HCT116 (cell line): ENCODE measurements around the gene TCIRG1.

Experiments used
- CTCF ChIP-seq, 3 experiments: fragments of 200-600 bp in 1 of 3; sonication (generic) in 1 of 3; IDR thresholded peaks in 2 of 3; conservative IDR thresholded peaks in 1 of 3; 2 replicates each; pipeline ENCODE4 v1.5.1; 2012 to 2017; ENCODE audit warnings: low read depth in 2 of 3, low read length in 2 of 3, antibody characterized with exemption in 1 of 3, borderline replicate concordance in 1 of 3, control low read depth in 1 of 3, mild to moderate bottlenecking in 1 of 3, mixed read lengths in 1 of 3, mixed run types in 1 of 3, moderate library complexity in 1 of 3; ENCODE audit not compliant: insufficient read depth in 1 of 3
- ELF1 ChIP-seq: IDR thresholded peaks from 2 replicates; pipeline ENCODE4 v1.6.1; 2012; ENCODE audit warnings: low read depth, borderline replicate concordance
- EZH2 ChIP-seq: fragments of 200-600 bp; sonication (generic); IDR thresholded peaks from 2 replicates; pipeline ENCODE4 v1.6.1; 2017; ENCODE audit warnings: antibody characterized with exemption, mixed run types
- EZH2phosphoT487 ChIP-seq: fragments of 200-600 bp; IDR thresholded peaks from 2 replicates; pipeline ENCODE4 v1.6.1; 2018; ENCODE audit warnings: antibody characterized with exemption, borderline replicate concordance
- MAX ChIP-seq: IDR thresholded peaks from 2 replicates; pipeline ENCODE4 v1.6.1; 2012
- POLR2A ChIP-seq: IDR thresholded peaks from 2 replicates; pipeline ENCODE4 v1.7.0; 2011; ENCODE audit warnings: borderline replicate concordance; ENCODE audit not compliant: insufficient read depth, insufficient read length; ENCODE audit errors: extremely low read depth
- POLR2AphosphoS5 ChIP-seq: IDR thresholded peaks from 2 replicates; pipeline ENCODE4 v1.6.1; 2011; ENCODE audit warnings: mild to moderate bottlenecking, low read depth, low read length, moderate library complexity
- RAD21 ChIP-seq: IDR thresholded peaks from 2 replicates; pipeline ENCODE4 v1.6.1; 2012; ENCODE audit warnings: low read depth, mild to moderate bottlenecking
- REST ChIP-seq: IDR thresholded peaks from 2 replicates; pipeline ENCODE4 v1.6.1; 2012; ENCODE audit warnings: low read depth
- SIN3A ChIP-seq: IDR thresholded peaks from 2 replicates; pipeline ENCODE4 v1.6.1; 2012; ENCODE audit warnings: low read depth
- TCF7L2 ChIP-seq: IDR thresholded peaks from 2 replicates; pipeline ENCODE4 v1.7.0; 2011; ENCODE audit warnings: borderline replicate concordance, inconsistent platforms; ENCODE audit not compliant: insufficient read depth, insufficient read length; ENCODE audit errors: extremely low read depth
- ZNF274 ChIP-seq: fragments of 200-500 bp; sonication (Bioruptor generic); IDR thresholded peaks from 2 replicates; pipeline ENCODE4 v1.6.1; 2014; ENCODE audit warnings: mild to moderate bottlenecking, low read depth, low read length, inconsistent platforms

DNA sequence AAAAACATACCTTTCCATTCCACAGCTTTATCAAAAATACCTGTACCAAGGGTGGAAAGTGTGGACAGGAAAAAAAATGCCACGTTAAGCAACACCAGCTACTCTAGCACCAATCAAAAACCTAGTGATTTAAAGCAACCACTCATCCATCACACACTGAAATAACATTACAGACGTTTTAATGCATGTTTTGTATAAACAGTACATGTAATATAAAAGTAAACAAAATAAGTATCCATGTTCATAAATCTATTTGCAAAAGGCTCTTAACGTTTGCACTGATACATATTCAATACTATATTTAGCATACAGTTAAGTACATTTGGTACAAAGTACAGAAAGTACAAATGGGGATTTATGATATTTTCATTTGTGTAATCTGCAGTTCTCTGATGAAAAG is 43.7 kb downstream of the TCIRG1 start:
- no peak for TF ChIP-seq CTCF (IDR thresholded peaks at IDR 0.05 in 2 of 3, conservative IDR thresholded peaks at IDR 0.05 in 1 of 3; ENCODE audit: borderline replicate concordance in 1 of 3, insufficient read depth in 1 of 3, low read depth in 2 of 3, low read length in 2 of 3)
- no peak for TF ChIP-seq POLR2AphosphoS5
- no peak for TF ChIP-seq POLR2A
- TF ChIP-seq MAX: no peak
- no peak for TF ChIP-seq REST
- TF ChIP-seq RAD21: no peak
- TF ChIP-seq EZH2: no peak
- TF ChIP-seq SIN3A: no peak
- no peak for TF ChIP-seq ZNF274
- no peak for TF ChIP-seq TCF7L2
- TF ChIP-seq EZH2phosphoT487: no peak
- no peak for TF ChIP-seq ELF1
